Sigmoid colon (tissue), 7 donors: ENCODE results near the gene RALB. TPM values are rescaled to one million over a fixed set of nuclear protein-coding genes. Genes with fewer than 3 reads are reported as not detected.

Experiments used
- DNase-seq: peaks from one replicate; pipeline ENCODE4 v3.0.0-alpha.2; 2019
- H3K27ac ChIP-seq, 4 donors: fragments of 200-600 bp; sonication (generic); one replicate each; pipeline ENCODE4 v1.5.1; 2016 to 2019; ENCODE audit warnings: mild to moderate bottlenecking in 1 of 4
- H3K27me3 ChIP-seq, 3 donors: fragments of 200-600 bp; sonication (generic); one replicate each; pipeline ENCODE4 v1.5.1; 2019; ENCODE audit warnings: mild to moderate bottlenecking in 1 of 3
- H3K36me3 ChIP-seq, 4 donors: fragments of 200-600 bp; sonication (generic); one replicate each; pipeline ENCODE4 v1.5.1; 2016 to 2019
- H3K4me1 ChIP-seq, 4 donors: fragments of 200-600 bp; sonication (generic); one replicate each; pipeline ENCODE4 v1.5.1; 2017 to 2019
- H3K4me3 ChIP-seq, 4 donors: fragments of 200-600 bp; sonication (generic); one replicate each; pipeline ENCODE4 v1.5.1; 2017 to 2019; ENCODE audit warnings: mild to moderate bottlenecking in 2 of 4, moderate library complexity in 1 of 4
- H3K9me3 ChIP-seq, 4 donors: fragments of 200-600 bp in 3 of 4; sonication (generic) in 3 of 4; one replicate each; pipeline versions ENCODE4 v1.5.1 to v1.6.1; 2013 to 2019
- CTCF ChIP-seq, 4 experiments: fragments of 450-650 bp in 3 of 4; fragments of 200-600 bp in 1 of 4; IDR thresholded peaks; one replicate each; pipeline ENCODE4 v1.5.1; 2016 to 2019; ENCODE audit warnings: antibody characterized with exemption in 4 of 4, mild to moderate bottlenecking in 3 of 4, moderate library complexity in 2 of 4
- EP300 ChIP-seq, 4 donors: sonication (generic); formaldehyde crosslinking; IDR thresholded peaks; one replicate each; pipeline ENCODE4 v1.6.1; 2017; ENCODE audit warnings: antibody characterized with exemption in 4 of 4
- POLR2A ChIP-seq, 2 donors: fragments of 450-650 bp; IDR thresholded peaks; one replicate each; pipeline ENCODE4 v1.6.1; 2016; ENCODE audit warnings: antibody characterized with exemption in 2 of 2, mild to moderate bottlenecking in 2 of 2, moderate library complexity in 2 of 2
- POLR2AphosphoS5 ChIP-seq, 4 donors: sonication (generic); formaldehyde crosslinking; IDR thresholded peaks; one replicate each; pipeline ENCODE4 v1.6.1; 2017; ENCODE audit warnings: antibody characterized with exemption in 4 of 4
- WGBS, 2 donors: extraction: QIAGEN DNeasy Blood & Tissue Kit; methylation state at CpG; one replicate each; pipeline ENCODE4 v1.1.7; 2013; 5-methylcytosine and 5-hydroxymethylcytosine counted together
- intact Hi-C: fragments of 100-400 bp; cut with DNase I; formaldehyde crosslinking; loops from one replicate; pipeline ENCODE4 v1.15.1; 2023
- polyA plus RNA-seq, 3 donors: library from polyadenylated mRNA; stranded (reverse); fragments of 200-250 nt; gene quantifications; one replicate each; pipeline ENCODE4 v1.2.3, GENCODE V29; 2013
- total RNA-seq, 4 donors: library from RNA; depleted of rRNA; stranded (reverse); fragments of >200 nt; gene quantifications; one replicate each; pipeline ENCODE4 v1.1.0, GENCODE V29; 2016
- donor health status: healthy with polysubstance abuse.
- donor health status: Bipolar disorder and iron deficiency.
- donor health status: healthy.

Gene RALB
- total and polyA plus RNA-seq, 7 donors = 47.9 to 143 (median 60.2) TPM

- DNase-seq = peak; percentile 66
- Histone ChIP-seq H3K27ac (peak overlapping the region in 3 of 4 donors; percentile 26 to 62 (median 43)), H3K4me1 (peaks cover 0 to 32% (median 23%) of the 10 kb centered on the region in 4 donors), H3K9me3 (no peaks in the 10 kb centered on the region), H3K4me3 (no peak overlapping the region), H3K27me3 (no peaks in the 10 kb centered on the region), H3K36me3 (no peaks in the 10 kb centered on the region)
- WGBS, 2 donors = 48 to 66% methylated on average over 5 of the region's 5 CpGs
- TF ChIP-seq POLR2A (IDR thresholded peaks at IDR 0.05) = no peak
- TF ChIP-seq POLR2AphosphoS5 (IDR thresholded peaks at IDR 0.05) = peak in 2 of 4 donors; percentile 51 to 52
- intact Hi-C loops = loop anchor here (1.0 kb wide), 1 partner anchor 85 kb away; no protein-coding TSS in a partner anchor
Measured at GRCh38 chr2:120228503-120228902, 24.1 kb upstream of the RALB start.

GRCh38 chr2:120229341-120229740 lies 23.3 kb upstream of the RALB start:
- WGBS, 2 donors = 89 to 93% methylated on average over 10 of the region's 10 CpGs
- Histone ChIP-seq H3K4me1 (peaks cover 0 to 24% (median 15%) of the 10 kb centered on the region in 4 donors), H3K27ac (peak overlapping the region in 1 of 4 donors; percentile 62), H3K36me3 (no peaks in the 10 kb centered on the region), H3K4me3 (no peak overlapping the region), H3K27me3 (no peaks in the 10 kb centered on the region), H3K9me3 (no peaks in the 10 kb centered on the region)
- DNase-seq = no peak
- TF ChIP-seq POLR2A (IDR thresholded peaks at IDR 0.05) (no peak), POLR2AphosphoS5 (IDR thresholded peaks at IDR 0.05) (no peak), EP300 (IDR thresholded peaks at IDR 0.05) (no peak), CTCF (IDR thresholded peaks at IDR 0.05) (no peak)
- intact Hi-C loops = no loop called here

DNA sequence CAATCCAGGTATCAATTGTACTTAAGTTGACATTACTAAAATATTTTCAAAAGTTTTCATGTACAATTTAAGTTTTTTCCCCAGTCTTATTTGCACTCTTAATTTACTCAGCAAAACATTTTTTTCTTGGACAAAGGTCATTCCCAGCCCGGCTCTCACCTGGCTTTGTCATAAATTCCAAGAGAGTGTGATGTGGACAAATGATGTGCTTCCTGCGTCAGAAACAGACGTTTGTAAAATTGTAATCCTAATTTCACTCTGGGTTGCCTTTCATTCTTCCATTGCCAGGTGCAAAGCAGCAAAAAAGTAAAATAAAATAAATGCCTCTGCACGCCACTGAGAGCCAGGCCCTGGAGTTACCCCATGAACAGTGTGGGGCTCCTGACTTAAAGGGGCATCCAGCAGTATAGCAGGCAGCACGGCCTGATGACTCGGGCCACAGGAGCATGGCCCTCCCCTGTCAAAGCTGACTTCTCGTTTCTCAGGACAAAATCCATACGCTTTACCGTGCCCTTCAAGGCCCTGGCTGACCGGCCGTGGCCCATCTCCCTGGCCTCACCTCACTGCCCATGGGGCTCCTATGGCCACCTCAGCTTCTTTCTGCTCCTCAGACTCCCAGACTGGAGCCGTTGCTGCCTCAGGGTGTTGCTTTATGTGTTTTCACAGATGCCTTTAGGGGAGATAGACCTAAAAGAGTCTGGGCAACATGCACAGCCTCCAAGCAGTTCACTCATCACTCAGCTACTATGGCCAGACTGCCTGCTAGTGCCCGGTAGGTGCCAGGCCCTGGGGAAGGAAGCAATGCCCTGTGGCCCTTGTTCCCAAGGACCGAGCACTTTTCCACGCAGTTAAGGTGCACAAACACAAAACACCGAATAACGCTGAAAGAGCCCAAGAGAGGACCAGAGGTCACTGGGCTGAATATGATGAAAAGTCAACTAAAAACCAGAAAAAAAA lies 21.9 kb upstream of the RALB start:
- Histone ChIP-seq H3K36me3 (no peaks in the 10 kb centered on the region), H3K4me3 (no peak overlapping the region), H3K27me3 (no peaks in the 10 kb centered on the region), H3K27ac (peak overlapping the region in 2 of 4 donors; percentile 15 to 25), H3K9me3 (no peaks in the 10 kb centered on the region), H3K4me1 (peaks cover 0 to 23% (median 13%) of the 10 kb centered on the region in 4 donors)
- intact Hi-C loops = loop anchor here (10.0 kb wide), 1 partner anchor 844 kb away; no protein-coding TSS in a partner anchor
- WGBS, 2 donors = 43 to 73% methylated on average over 17 of the region's 17 CpGs
- TF ChIP-seq CTCF (IDR thresholded peaks at IDR 0.05) = no peak
- TF ChIP-seq POLR2AphosphoS5 (IDR thresholded peaks at IDR 0.05) = no peak
- TF ChIP-seq EP300 (IDR thresholded peaks at IDR 0.05) = no peak
- no peak for TF ChIP-seq POLR2A (IDR thresholded peaks at IDR 0.05)
- DNase-seq = peak; percentile 50

- Histone ChIP-seq H3K36me3 (no peaks in the 10 kb centered on the region), H3K4me1 (peaks cover 0 to 23% (median 13%) of the 10 kb centered on the region in 4 donors), H3K4me3 (peak overlapping the region in 3 of 4 donors; percentile 45 to 50 (median 48)), H3K9me3 (no peaks in the 10 kb centered on the region), H3K27ac (peak overlapping the region; percentile 51 to 71 (median 66)), H3K27me3 (no peaks in the 10 kb centered on the region)
- intact Hi-C loops = loop anchor here (10.0 kb wide), 1 partner anchor 843 kb away; no protein-coding TSS in a partner anchor
- no peak for DNase-seq
- TF ChIP-seq POLR2A (IDR thresholded peaks at IDR 0.05) = no peak
- no peak for TF ChIP-seq EP300 (IDR thresholded peaks at IDR 0.05)
- TF ChIP-seq POLR2AphosphoS5 (IDR thresholded peaks at IDR 0.05) = no peak
- TF ChIP-seq CTCF (IDR thresholded peaks at IDR 0.05) = no peak
- 72 to 75% methylated on average over 4 of the region's 4 CpGs for WGBS, 2 donors
Measured at GRCh38 chr2:120231564-120231973, 21.1 kb upstream of the RALB start.
